Ascending aorta (tissue), 2 donors: ENCODE measurements around the gene PMPCA. TPM values are rescaled to one million over a fixed set of nuclear protein-coding genes. Genes with fewer than 3 reads are reported as not detected.

Source experiments
- DNase-seq, 2 donors: peaks; one replicate each; pipeline ENCODE4 v3.0.0-alpha.2; 2019; ENCODE audit warnings: low spot score in 2 of 2
- H3K27ac ChIP-seq, 2 donors: fragments of 200-600 bp; sonication (generic); one replicate each; pipeline ENCODE4 v1.5.1; 2016 to 2017; ENCODE audit warnings: mild to moderate bottlenecking in 1 of 2
- H3K27me3 ChIP-seq: fragments of 200-600 bp; sonication (generic); one replicate; pipeline ENCODE4 v1.5.1; 2017
- H3K36me3 ChIP-seq, 2 donors: fragments of 200-600 bp; sonication (generic); one replicate each; pipeline ENCODE4 v1.5.1; 2016
- H3K4me1 ChIP-seq, 2 donors: fragments of 200-600 bp; sonication (generic); one replicate each; pipeline ENCODE4 v1.5.1; 2016 to 2017; ENCODE audit warnings: mild to moderate bottlenecking in 1 of 2
- H3K4me3 ChIP-seq, 2 donors: fragments of 200-600 bp; sonication (generic); one replicate each; pipeline ENCODE4 v1.5.1; 2016 to 2017; ENCODE audit warnings: mild to moderate bottlenecking in 1 of 2
- H3K9me3 ChIP-seq, 2 donors: fragments of 200-600 bp; sonication (generic); one replicate each; pipeline ENCODE4 v1.5.1; 2016
- intact Hi-C: fragments of 100-400 bp; cut with DNase I; formaldehyde crosslinking; loops from one replicate; pipeline ENCODE4 v1.15.1; 2023
- total RNA-seq: library from RNA; depleted of rRNA; stranded (reverse); fragments of >200 nt; gene quantifications from one replicate; pipeline ENCODE4 v1.1.0, GENCODE V29; 2016
- TF ChIP-seq, protein P1 (sequence below), 3 experiments: fragments of 200-600 bp in 2 of 3; fragments of 450-650 bp in 1 of 3; sonication (generic) in 2 of 3; IDR thresholded peaks; one replicate each; pipeline ENCODE4 v1.5.1; 2016 to 2019; ENCODE audit warnings: antibody characterized with exemption in 3 of 3, mild to moderate bottlenecking in 1 of 3, moderate library complexity in 1 of 3

Gene PMPCA
- total RNA-seq, 1 donor from 2014 or later = 69.1 TPM

DNA sequence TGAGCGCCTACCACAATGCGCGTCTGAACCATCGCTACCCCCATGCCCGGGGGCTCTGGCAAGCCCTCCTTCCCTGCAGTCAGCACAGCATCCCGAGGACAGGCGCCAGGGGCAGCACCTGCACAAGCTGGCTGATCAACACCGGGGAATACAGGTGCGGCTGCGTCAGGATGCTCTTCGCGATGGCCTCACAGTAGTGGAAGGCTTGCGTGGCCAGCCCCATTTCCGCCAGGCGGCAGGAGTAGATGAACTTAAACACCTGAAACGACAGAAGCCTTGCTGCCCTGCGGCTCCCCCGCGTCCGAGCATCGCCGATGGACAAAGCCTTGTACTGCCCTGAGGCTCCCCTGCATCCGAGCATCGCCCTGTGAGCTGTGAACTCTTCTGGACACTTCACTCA lies 46.9 kb downstream of the PMPCA start:
- no peak for DNase-seq
- H3K4me3 ChIP-seq = no peak overlapping the region
- intact Hi-C loops = no loop called here
- no peaks in the 10 kb centered on the region for H3K9me3 ChIP-seq
- no peaks in the 10 kb centered on the region for H3K27me3 ChIP-seq
- H3K4me1 ChIP-seq = no peaks in the 10 kb centered on the region
- peaks cover 84 to 100% of the 10 kb centered on the region in 2 donors for H3K36me3 ChIP-seq
- TF ChIP-seq, protein P1, sequence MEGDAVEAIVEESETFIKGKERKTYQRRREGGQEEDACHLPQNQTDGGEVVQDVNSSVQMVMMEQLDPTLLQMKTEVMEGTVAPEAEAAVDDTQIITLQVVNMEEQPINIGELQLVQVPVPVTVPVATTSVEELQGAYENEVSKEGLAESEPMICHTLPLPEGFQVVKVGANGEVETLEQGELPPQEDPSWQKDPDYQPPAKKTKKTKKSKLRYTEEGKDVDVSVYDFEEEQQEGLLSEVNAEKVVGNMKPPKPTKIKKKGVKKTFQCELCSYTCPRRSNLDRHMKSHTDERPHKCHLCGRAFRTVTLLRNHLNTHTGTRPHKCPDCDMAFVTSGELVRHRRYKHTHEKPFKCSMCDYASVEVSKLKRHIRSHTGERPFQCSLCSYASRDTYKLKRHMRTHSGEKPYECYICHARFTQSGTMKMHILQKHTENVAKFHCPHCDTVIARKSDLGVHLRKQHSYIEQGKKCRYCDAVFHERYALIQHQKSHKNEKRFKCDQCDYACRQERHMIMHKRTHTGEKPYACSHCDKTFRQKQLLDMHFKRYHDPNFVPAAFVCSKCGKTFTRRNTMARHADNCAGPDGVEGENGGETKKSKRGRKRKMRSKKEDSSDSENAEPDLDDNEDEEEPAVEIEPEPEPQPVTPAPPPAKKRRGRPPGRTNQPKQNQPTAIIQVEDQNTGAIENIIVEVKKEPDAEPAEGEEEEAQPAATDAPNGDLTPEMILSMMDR (IDR thresholded peaks at IDR 0.05) = no peak
- H3K27ac ChIP-seq = no peak overlapping the region

DNA sequence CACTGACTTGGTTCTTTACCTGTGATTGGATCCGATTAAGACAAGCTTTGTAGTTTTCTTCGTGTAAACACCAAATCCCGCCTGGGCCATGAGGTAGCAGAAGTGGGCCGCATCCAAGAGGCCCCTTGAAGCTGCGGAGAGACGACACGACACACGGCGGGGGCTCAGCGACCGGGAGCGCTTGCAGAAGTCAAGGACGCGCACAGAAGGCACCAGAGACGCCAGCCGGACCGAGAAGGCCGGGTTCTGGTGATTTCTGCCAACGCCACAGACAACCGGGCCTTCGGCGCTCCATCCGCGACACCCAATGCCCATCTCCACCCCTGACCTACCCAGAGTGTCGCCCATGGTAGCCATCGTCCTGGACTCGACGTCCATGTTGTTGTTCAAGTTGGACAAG lies 49.0 kb downstream of the PMPCA start:
- H3K36me3 ChIP-seq = peaks cover 99 to 100% of the 10 kb centered on the region in 2 donors
- intact Hi-C loops = no loop called here

DNA sequence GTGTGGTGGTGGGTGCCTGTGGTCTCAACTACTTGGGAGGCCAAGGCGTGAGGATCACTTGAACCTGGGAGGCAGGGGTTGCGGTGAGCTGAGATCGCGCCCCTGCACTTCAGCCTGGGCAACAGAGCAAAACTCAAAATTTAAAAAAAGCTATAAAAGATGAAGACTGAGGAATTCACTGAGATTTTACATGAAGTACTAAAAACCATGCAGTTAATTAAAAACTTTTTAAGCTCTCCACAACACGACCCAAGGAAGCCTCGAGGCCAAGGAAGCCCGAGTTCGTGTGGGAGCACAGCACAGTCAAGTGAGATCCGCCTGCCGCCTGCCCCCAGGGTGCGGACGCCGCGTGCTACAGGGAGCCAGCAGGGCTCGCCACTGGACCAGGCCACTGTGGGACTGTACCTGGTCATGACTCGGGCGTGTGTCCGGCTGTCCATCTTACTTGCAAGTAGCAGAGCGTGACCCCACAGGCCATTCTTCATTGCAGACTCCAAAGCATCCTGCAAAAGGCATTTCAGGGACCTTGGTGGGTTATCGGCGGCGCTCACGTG lies 50.4 kb downstream of the PMPCA start:
- H3K4me1 ChIP-seq = no peaks in the 10 kb centered on the region
- no peak for DNase-seq
- H3K36me3 ChIP-seq = peaks cover 99 to 100% of the 10 kb centered on the region in 2 donors
- TF ChIP-seq, protein P1 (IDR thresholded peaks at IDR 0.05) = no peak
- no peak overlapping the region for H3K27ac ChIP-seq
- H3K27me3 ChIP-seq = no peaks in the 10 kb centered on the region
- intact Hi-C loops = no loop called here
- no peaks in the 10 kb centered on the region for H3K9me3 ChIP-seq
- H3K4me3 ChIP-seq = no peak overlapping the region

More for the DNA sequence above, 49.0 kb downstream of the PMPCA start:
- Histone ChIP-seq H3K27ac (no peak overlapping the region), H3K4me3 (no peak overlapping the region), H3K4me1 (no peaks in the 10 kb centered on the region), H3K9me3 (no peaks in the 10 kb centered on the region), H3K27me3 (no peaks in the 10 kb centered on the region)
- no peak for DNase-seq
- TF ChIP-seq, protein P1 (IDR thresholded peaks at IDR 0.05) = no peak

DNA sequence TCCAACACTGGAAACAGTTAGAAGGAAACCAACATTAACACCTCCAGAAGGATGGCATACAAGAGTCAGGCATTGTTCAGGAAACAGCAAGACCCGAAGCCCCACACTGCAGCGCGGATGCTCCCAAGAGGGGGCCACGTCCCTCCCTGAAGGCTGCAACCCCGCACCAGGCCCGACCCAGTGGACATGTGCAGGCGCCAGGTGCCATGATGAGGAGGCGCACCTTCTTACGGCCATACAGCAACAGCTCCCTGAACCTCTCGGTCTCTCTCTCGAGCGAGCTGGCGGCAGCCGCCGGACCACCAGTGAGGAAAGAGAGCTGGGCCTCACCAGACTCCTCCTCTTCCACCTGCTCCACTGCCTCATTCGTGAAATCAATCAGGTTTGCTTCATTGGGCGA lies 52.2 kb downstream of the PMPCA start:
- no peak overlapping the region for H3K27ac ChIP-seq
- H3K4me1 ChIP-seq = no peaks in the 10 kb centered on the region
- TF ChIP-seq, protein P1 (IDR thresholded peaks at IDR 0.05) = no peak
- no peak for DNase-seq
- no peaks in the 10 kb centered on the region for H3K9me3 ChIP-seq
- no peaks in the 10 kb centered on the region for H3K27me3 ChIP-seq
- peaks cover 99 to 100% of the 10 kb centered on the region in 2 donors for H3K36me3 ChIP-seq
- no peak overlapping the region for H3K4me3 ChIP-seq
- intact Hi-C loops = no loop called here

DNA sequence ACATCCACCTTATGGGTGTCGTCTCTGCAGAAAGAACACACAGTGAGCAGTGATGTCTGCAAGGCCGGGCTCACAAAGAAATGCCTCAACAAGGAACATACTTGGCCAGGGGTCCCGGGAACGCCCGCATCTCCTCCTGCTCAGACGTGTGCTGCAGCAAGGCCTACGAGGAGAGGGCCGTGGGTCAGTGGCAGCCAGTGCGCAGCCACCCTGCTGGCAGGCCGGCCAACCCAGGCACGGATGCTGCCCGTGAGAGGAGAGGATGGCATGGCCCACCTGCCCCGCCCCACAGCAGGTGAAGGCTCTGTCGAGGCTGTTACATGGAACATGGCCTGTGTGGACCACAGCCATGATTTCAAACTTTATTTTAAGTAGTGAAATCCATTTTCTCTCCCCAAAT lies 53.1 kb downstream of the PMPCA start:
- TF ChIP-seq, protein P1 (IDR thresholded peaks at IDR 0.05) = no peak
- Histone ChIP-seq H3K4me1 (no peaks in the 10 kb centered on the region), H3K9me3 (no peaks in the 10 kb centered on the region), H3K27ac (no peak overlapping the region), H3K36me3 (peaks cover 98 to 100% of the 10 kb centered on the region in 2 donors), H3K4me3 (no peak overlapping the region), H3K27me3 (no peaks in the 10 kb centered on the region)
- no peak for DNase-seq
- intact Hi-C loops = no loop called here

DNA sequence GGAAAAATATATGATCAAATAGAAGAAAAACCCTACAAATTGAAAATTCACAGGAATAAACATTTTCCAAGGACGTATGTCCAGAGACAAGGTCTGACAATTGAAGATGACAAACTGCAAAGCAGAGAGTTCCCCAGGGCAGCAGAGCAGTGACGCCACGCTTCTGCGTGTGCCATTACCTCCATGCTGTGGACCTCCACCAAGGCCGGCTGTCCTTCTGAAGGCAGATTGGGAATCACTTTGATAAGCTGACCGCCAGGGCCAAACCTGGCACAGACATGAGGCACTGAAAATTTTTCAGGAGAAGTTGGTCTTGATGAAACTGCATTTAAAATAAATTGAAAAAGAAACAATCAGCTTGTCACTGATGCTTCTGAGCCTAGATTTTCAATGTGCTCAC lies 53.8 kb downstream of the PMPCA start:
- Histone ChIP-seq H3K9me3 (no peaks in the 10 kb centered on the region), H3K27me3 (no peaks in the 10 kb centered on the region), H3K36me3 (peaks cover 96 to 100% of the 10 kb centered on the region in 2 donors), H3K27ac (no peak overlapping the region), H3K4me3 (no peak overlapping the region), H3K4me1 (no peaks in the 10 kb centered on the region)
- intact Hi-C loops = no loop called here
- DNase-seq = no peak
- TF ChIP-seq, protein P1 (IDR thresholded peaks at IDR 0.05) = no peak
